Aorta (tissue), 5 donors: ENCODE results near the gene TUG1. TPM values are rescaled to one million over a fixed set of nuclear protein-coding genes. Genes with fewer than 3 reads are reported as not detected.

Source experiments
- ATAC-seq: fragments of 200-7000 bp; cut with Tn5 transposase; one replicate; pipeline ENCODE4 v1.9.1; 2022; ENCODE audit warnings: moderate library complexity; ENCODE audit not compliant: low FRiP score
- DNase-seq, 2 donors: peaks; one replicate each; pipeline ENCODE4 v3.0.0-alpha.2; 2020
- H3K27ac ChIP-seq, 2 donors: one replicate each; pipeline ENCODE4 v1.5.1; 2013; ENCODE audit warnings: low read length in 2 of 2, mild to moderate bottlenecking in 2 of 2, moderate library complexity in 2 of 2, control low read depth in 1 of 2, inconsistent platforms in 1 of 2, low read depth in 1 of 2
- H3K27me3 ChIP-seq, 2 donors: one replicate each; pipeline ENCODE4 v1.6.1; 2013; ENCODE audit warnings: control low read depth in 1 of 2, low read length in 1 of 2, mild to moderate bottlenecking in 1 of 2, moderate library complexity in 1 of 2; ENCODE audit not compliant: insufficient read depth in 2 of 2, control insufficient read depth in 1 of 2
- H3K36me3 ChIP-seq, 2 donors: one replicate each; pipeline ENCODE4 v1.6.1; 2013; ENCODE audit warnings: control low read depth in 1 of 2, low read length in 1 of 2, mild to moderate bottlenecking in 1 of 2; ENCODE audit not compliant: insufficient read depth in 2 of 2, control insufficient read depth in 1 of 2
- H3K4me1 ChIP-seq, 2 donors: one replicate each; pipeline ENCODE4 v1.6.1; 2013; ENCODE audit warnings: low read length in 2 of 2, control low read depth in 1 of 2, mild to moderate bottlenecking in 1 of 2, moderate library complexity in 1 of 2; ENCODE audit not compliant: insufficient read depth in 2 of 2, control insufficient read depth in 1 of 2
- H3K4me3 ChIP-seq, 2 donors: one replicate each; pipeline ENCODE4 v1.5.1; 2013; ENCODE audit warnings: low read length in 2 of 2, control low read depth in 1 of 2, mild to moderate bottlenecking in 1 of 2
- H3K9me3 ChIP-seq: one replicate; pipeline ENCODE4 v1.6.1; 2013; ENCODE audit warnings: mild to moderate bottlenecking, low read length; ENCODE audit not compliant: control insufficient read depth
- WGBS, 2 donors: extraction: QIAGEN DNeasy Blood & Tissue Kit; methylation state at CpG; one replicate each; pipeline ENCODE4 v1.1.7; 2013; 5-methylcytosine and 5-hydroxymethylcytosine counted together
- intact Hi-C, 2 donors: fragments of 100-400 bp; cut with DNase I; formaldehyde crosslinking; loops; one replicate each; pipeline versions ENCODE4 v1.14.2 to v1.15.0; 2022
- polyA plus RNA-seq, 2 donors: library from polyadenylated mRNA; stranded (reverse); fragments of 200-250 nt; gene quantifications; one replicate each; pipeline ENCODE4 v1.2.3, GENCODE V29; 2013
- total RNA-seq, 2 donors: library from RNA; stranded (reverse); fragmentation: NEBNext Ultra II Directional; extraction: Animal tissue kit (Norgen Biotek cat#: 25700); gene quantifications; one replicate each; pipeline ENCODE4 v1.2.1, GENCODE V29; 2021
- donor health status: healthy with polysubstance abuse.
- donor health status: Bipolar disorder and iron deficiency.
- donor health status: DM: no; HTN: no; CAD: no.
- donor health status: DM: no; HTN: no; CAD: no.
- donor health status: DM: yes; HTN: yes; CAD: no.

The TUG1 gene
- total and polyA plus RNA-seq, 4 donors: 10.6 to 89.4 (median 77.0) TPM

- peaks cover 0 to 2% of the 10 kb centered on the region in 2 donors for H3K4me1 ChIP-seq
- H3K36me3 ChIP-seq: no peaks in the 10 kb centered on the region
- intact Hi-C loops: no loop called here
- 92 to 94% methylated on average over 6 of the region's 6 CpGs for WGBS, 2 donors
- no peak overlapping the region for H3K4me3 ChIP-seq
- H3K9me3 ChIP-seq: peaks cover 2% of the 10 kb centered on the region
- ATAC-seq (no peak), DNase-seq (no peak)
- no peak overlapping the region for H3K27ac ChIP-seq
- H3K27me3 ChIP-seq: no peaks in the 10 kb centered on the region
Observed at GRCh38 chr22:31001124-31001770, 32.2 kb downstream of the TUG1 start.

- Histone ChIP-seq H3K36me3 (no peaks in the 10 kb centered on the region), H3K4me3 (no peak overlapping the region), H3K27ac (no peak overlapping the region), H3K4me1 (no peaks in the 10 kb centered on the region), H3K9me3 (peaks cover 2% of the 10 kb centered on the region), H3K27me3 (no peaks in the 10 kb centered on the region)
- intact Hi-C loops: no loop called here
- no peak for DNase-seq
- ATAC-seq: no peak
Observed at GRCh38 chr22:31005535-31005934, 36.5 kb downstream of the TUG1 start.

- H3K4me1 ChIP-seq: no peaks in the 10 kb centered on the region
- no peaks in the 10 kb centered on the region for H3K36me3 ChIP-seq
- no peak for ATAC-seq
- no peak for DNase-seq
- no peak overlapping the region for H3K4me3 ChIP-seq
- 86 to 88% methylated on average over 3 of the region's 3 CpGs for WGBS, 2 donors
- no peaks in the 10 kb centered on the region for H3K27me3 ChIP-seq
- intact Hi-C loops: no loop called here
- H3K27ac ChIP-seq: no peak overlapping the region
- H3K9me3 ChIP-seq: no peaks in the 10 kb centered on the region
Observed at GRCh38 chr22:31019191-31019930, 50.3 kb downstream of the TUG1 start.

GRCh38 chr22:31020334-31020733 lies 51.3 kb downstream of the TUG1 start:
- ATAC-seq: no peak
- no peak for DNase-seq
- Histone ChIP-seq H3K36me3 (no peaks in the 10 kb centered on the region), H3K27ac (no peak overlapping the region), H3K27me3 (no peaks in the 10 kb centered on the region), H3K4me3 (no peak overlapping the region), H3K4me1 (no peaks in the 10 kb centered on the region), H3K9me3 (no peaks in the 10 kb centered on the region)
- intact Hi-C loops: no loop called here
- WGBS, 2 donors: 95% methylated on average over 4 of the region's 4 CpGs

GRCh38 chr22:31022516-31022915 lies 53.5 kb downstream of the TUG1 start:
- Histone ChIP-seq H3K27me3 (no peaks in the 10 kb centered on the region), H3K27ac (no peak overlapping the region), H3K36me3 (no peaks in the 10 kb centered on the region), H3K4me1 (no peaks in the 10 kb centered on the region), H3K4me3 (no peak overlapping the region), H3K9me3 (no peaks in the 10 kb centered on the region)
- no peak for ATAC-seq
- intact Hi-C loops: no loop called here
- no peak for DNase-seq
- 95 to 97% methylated on average over 5 of the region's 5 CpGs for WGBS, 2 donors

Other genes with a start within 250 kb of the TUG1 start
- 10 to 100 TPM; 28.3 to 37.7 TPM for gene MORC2, start 491 bp upstream of the TUG1 start, total RNA-seq
- gene MORC2, start 491 bp upstream of the TUG1 start, polyA plus RNA-seq: 10 to 100 TPM in 1 of 2 donors, 1 to 10 TPM in 1; 7.8 to 29.7 TPM
- 1,000 to 10,000 TPM in 1 of 2 donors, 100 to 1,000 TPM in 1; 588 to 1,240 TPM for gene SMTN, start 112.1 kb downstream of the TUG1 start, total RNA-seq
- 100 to 1,000 TPM in 1 of 2 donors, 10 to 100 TPM in 1; 97.7 to 554 TPM for gene SMTN, start 112.1 kb downstream of the TUG1 start, polyA plus RNA-seq
- 100 to 1,000 TPM; 368 to 526 TPM for gene SELENOM, start 138.3 kb downstream of the TUG1 start, total RNA-seq
- gene SELENOM, start 138.3 kb downstream of the TUG1 start, polyA plus RNA-seq: 1,000 to 10,000 TPM in 1 of 2 donors, 100 to 1,000 TPM in 1; 806 to 1,228 TPM
- gene INPP5J, start 153.7 kb downstream of the TUG1 start, total RNA-seq: 1 to 10 TPM; 2.4 to 3.3 TPM
- 1 to 10 TPM; 7.6 to 8.3 TPM for gene INPP5J, start 153.7 kb downstream of the TUG1 start, polyA plus RNA-seq
- not detected for gene PLA2G3, start 171.2 kb downstream of the TUG1 start, total RNA-seq
- under 1 TPM in 1 of 2 donors, not detected in 1; 0.33 TPM for gene PLA2G3, start 171.2 kb downstream of the TUG1 start, polyA plus RNA-seq
- 10 to 100 TPM; 42.8 to 62.5 TPM for gene RNF185, start 190.9 kb downstream of the TUG1 start, total RNA-seq
- gene RNF185, start 190.9 kb downstream of the TUG1 start, polyA plus RNA-seq: 10 to 100 TPM; 26.3 to 36.1 TPM
- 10 to 100 TPM; 35.4 to 55.2 TPM for gene LIMK2, start 243.0 kb downstream of the TUG1 start, total RNA-seq
- gene LIMK2, start 243.0 kb downstream of the TUG1 start, polyA plus RNA-seq: 10 to 100 TPM; 10.9 to 28.8 TPM